ENCODE data around the gene GALE.
A peak's percentile ranks its signal among the peaks of the same experiment; 100 is the strongest.

GALE gene

DNA sequence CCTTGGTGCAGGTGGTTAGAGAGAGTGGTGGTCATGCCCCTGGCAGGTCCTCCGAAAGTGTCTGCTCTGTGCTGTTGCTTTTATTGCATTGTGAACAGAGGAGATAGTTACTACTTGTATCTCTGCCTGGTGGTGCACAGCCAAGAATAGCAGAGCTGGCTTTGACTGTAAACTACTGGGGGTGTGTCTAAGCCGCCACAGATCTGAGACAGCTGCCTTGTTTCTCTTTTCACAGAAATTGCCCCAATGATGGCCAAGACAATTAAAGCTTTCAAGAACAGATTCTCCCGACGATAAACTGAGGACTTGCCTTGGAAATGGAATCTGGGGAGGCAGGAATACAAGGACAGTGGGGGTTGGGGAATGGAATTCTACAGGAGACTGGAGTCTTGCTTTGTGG is 41.3 kb downstream of the GALE start:
- H3K9me3 ChIP-seq (replicated peaks in 1 of 11), result no peaks in the 10 kb centered on the region
- peaks cover 0 to 26% (median 20%) of the 10 kb centered on the region in 10 experiments; a peak in 15 of 20 replicates for H3K4me1 ChIP-seq
- H3K4me2 ChIP-seq, result no peak overlapping the region
- peaks cover 92 to 100% (median 98%) of the 10 kb centered on the region in 11 experiments for H3K36me3 ChIP-seq
- H3K27me3 ChIP-seq, result no peaks in the 10 kb centered on the region
- H3K27ac ChIP-seq, result no peak overlapping the region
- H3K4me3 ChIP-seq, result no peak overlapping the region
- H4K20me1 ChIP-seq, result peaks cover 25 to 98% (median 89%) of the 10 kb centered on the region in 11 experiments; a peak in 20 of 22 replicates
- H3K9ac ChIP-seq, result no peak overlapping the region
- TF ChIP-seq Cebpa-rat (IDR thresholded peaks at IDR 0.05), result no peak

GRCh38 chr1:23757812-23758211 is 42.7 kb downstream of the GALE start:
- Histone ChIP-seq H3K36me3 (peaks cover 98 to 100% (median 100%) of the 10 kb centered on the region in 11 experiments), H3K4me1 (peaks cover 0 to 19% (median 7%) of the 10 kb centered on the region in 10 experiments; a peak in 13 of 20 replicates), H3K27me3 (no peaks in the 10 kb centered on the region), H4K20me1 (peaks cover 35 to 99% (median 89%) of the 10 kb centered on the region in 11 experiments; a peak in 21 of 22 replicates), H3K9me3 (replicated peaks in 1 of 11) (no peaks in the 10 kb centered on the region), H3K9ac (no peak overlapping the region), H3K4me3 (no peak overlapping the region), H3K4me2 (no peak overlapping the region), H3K27ac (no peak overlapping the region)
- no peak for TF ChIP-seq Cebpa-rat (IDR thresholded peaks at IDR 0.05)

DNA sequence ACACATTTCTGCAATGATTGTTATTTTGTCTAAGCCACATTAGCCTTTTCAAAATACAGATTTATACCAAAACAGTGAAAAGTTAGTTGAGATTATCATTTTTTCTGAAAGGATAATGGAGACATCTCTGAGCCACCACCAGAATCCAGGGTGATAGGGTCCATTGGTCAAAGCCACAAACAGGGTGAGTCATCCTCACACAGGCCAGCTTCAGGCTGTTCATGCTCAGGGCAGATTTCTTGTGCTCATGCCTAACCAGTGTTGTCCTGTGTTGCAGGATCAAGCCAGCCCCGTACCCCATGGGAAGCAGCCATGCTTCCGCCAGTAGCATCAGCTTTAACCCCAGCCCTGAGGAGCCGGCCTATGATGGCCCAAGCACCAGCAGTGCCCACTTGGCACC is 43.9 kb downstream of the GALE start:
- peaks cover 41 to 99% (median 89%) of the 10 kb centered on the region in 11 experiments; a peak in 21 of 22 replicates for H4K20me1 ChIP-seq
- H3K27ac ChIP-seq, result no peak overlapping the region
- no peak for TF ChIP-seq Cebpa-rat (IDR thresholded peaks at IDR 0.05)
- H3K4me3 ChIP-seq, result no peak overlapping the region
- peaks cover 0 to 12% (median 0%) of the 10 kb centered on the region in 10 experiments; a peak in 6 of 20 replicates for H3K4me1 ChIP-seq
- no peaks in the 10 kb centered on the region for H3K27me3 ChIP-seq
- no peaks in the 10 kb centered on the region for H3K9me3 ChIP-seq (replicated peaks in 1 of 11)
- H3K4me2 ChIP-seq, result no peak overlapping the region
- H3K9ac ChIP-seq, result 0 out of 22 replicates have a peak overlapping the region, but pooled peaks of 1 of the 11 experiments have one; percentile 14
- H3K36me3 ChIP-seq, result peaks cover 98 to 100% (median 100%) of the 10 kb centered on the region in 11 experiments

DNA sequence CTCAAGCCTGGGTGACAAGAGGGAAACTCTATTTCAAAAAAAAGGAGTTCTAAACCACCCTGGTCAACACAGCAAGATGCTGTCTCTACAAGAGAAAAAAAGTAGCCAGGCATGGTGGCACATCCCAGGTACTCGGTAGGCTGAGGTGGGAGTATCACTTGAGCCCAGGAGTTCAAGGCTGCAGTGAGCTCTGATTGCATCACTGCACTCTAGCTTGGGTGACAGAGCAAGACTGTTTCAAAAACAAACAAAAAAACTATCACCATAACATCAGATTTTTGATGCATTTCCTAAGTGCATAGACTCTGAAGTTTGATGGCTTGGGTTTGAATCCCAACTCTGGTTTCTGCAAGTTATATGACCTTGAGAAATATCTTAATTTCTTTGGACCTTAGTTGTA is 47.6 kb downstream of the GALE start:
- H3K27me3 ChIP-seq, result no peaks in the 10 kb centered on the region
- no peak for TF ChIP-seq Cebpa-rat (IDR thresholded peaks at IDR 0.05)
- H3K36me3 ChIP-seq, result peaks cover 89 to 100% (median 95%) of the 10 kb centered on the region in 11 experiments

GRCh38 chr1:23751815-23752200 is 48.7 kb downstream of the GALE start:
- no peak overlapping the region for H3K27ac ChIP-seq
- H4K20me1 ChIP-seq, result peaks cover 62 to 100% (median 90%) of the 10 kb centered on the region in 11 experiments
- no peak overlapping the region for H3K4me3 ChIP-seq
- H3K36me3 ChIP-seq, result peaks cover 84 to 100% (median 90%) of the 10 kb centered on the region in 11 experiments
- H3K4me2 ChIP-seq, result no peak overlapping the region
- peaks cover 0 to 25% (median 16%) of the 10 kb centered on the region in 10 experiments; a peak in 15 of 20 replicates for H3K4me1 ChIP-seq
- no peaks in the 10 kb centered on the region for H3K9me3 ChIP-seq (replicated peaks in 1 of 11)
- peak overlapping the region in 3 of 11 experiments; percentile 1 to 10 (median 6); a peak in 3 of 22 replicates for H3K9ac ChIP-seq
- no peak for TF ChIP-seq Cebpa-rat (IDR thresholded peaks at IDR 0.05)
- H3K27me3 ChIP-seq, result no peaks in the 10 kb centered on the region

More for the DNA sequence above, 47.6 kb downstream of the GALE start:
- no peak overlapping the region for H3K27ac ChIP-seq
- H3K4me2 ChIP-seq, result no peak overlapping the region
- H3K4me1 ChIP-seq, result peaks cover 0 to 18% (median 7%) of the 10 kb centered on the region in 10 experiments; a peak in 14 of 20 replicates
- peaks cover 53 to 100% (median 86%) of the 10 kb centered on the region in 11 experiments for H4K20me1 ChIP-seq
- no peak overlapping the region for H3K4me3 ChIP-seq
- H3K9ac ChIP-seq, result no peak overlapping the region
- no peaks in the 10 kb centered on the region for H3K9me3 ChIP-seq (replicated peaks in 1 of 11)

DNA sequence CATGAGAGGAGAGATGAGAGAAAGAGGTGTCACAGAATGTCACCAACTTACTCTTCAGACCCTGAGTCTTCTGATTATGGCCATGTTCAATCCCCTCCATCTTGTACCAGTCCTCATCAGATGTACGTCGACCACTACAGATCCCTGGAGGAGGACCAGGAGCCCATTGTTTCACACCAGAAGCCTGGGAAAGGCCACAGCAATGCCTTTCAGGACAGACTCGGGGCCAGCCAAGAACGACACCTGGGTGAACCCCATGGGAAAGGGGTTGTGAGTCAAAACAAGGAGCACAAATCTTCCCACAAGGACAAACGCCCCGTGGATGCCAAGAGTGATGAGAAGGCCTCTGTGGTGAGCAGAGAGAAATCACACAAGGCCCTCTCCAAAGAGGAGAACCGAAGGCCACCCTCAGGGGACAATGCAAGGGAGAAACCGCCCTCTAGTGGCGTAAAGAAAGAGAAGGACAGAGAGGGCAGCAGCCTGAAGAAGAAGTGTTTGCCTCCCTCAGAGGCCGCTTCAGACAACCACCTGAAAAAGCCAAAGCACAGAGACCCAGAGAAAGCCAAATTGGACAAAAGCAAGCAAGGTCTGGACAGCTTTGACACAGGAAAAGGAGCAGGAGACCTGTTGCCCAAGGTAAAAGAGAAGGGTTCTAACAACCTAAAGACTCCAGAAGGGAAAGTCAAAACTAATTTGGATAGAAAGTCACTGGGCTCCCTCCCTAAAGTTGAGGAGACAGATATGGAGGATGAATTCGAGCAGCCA is 49.3 kb downstream of the GALE start:
- Histone ChIP-seq H3K4me3 (no peak overlapping the region), H3K9ac (peak overlapping the region in 5 of 11 experiments; percentile 18 to 56 (median 24); a peak in 8 of 22 replicates), H3K27me3 (no peaks in the 10 kb centered on the region), H4K20me1 (peaks cover 63 to 100% (median 90%) of the 10 kb centered on the region in 11 experiments), H3K36me3 (peaks cover 84 to 100% (median 90%) of the 10 kb centered on the region in 11 experiments), H3K4me1 (peaks cover 0 to 27% (median 16%) of the 10 kb centered on the region in 10 experiments; a peak in 15 of 20 replicates), H3K27ac (0 out of 22 replicates have a peak overlapping the region, but pooled peaks of 1 of the 11 experiments have one; percentile 5), H3K9me3 (replicated peaks in 1 of 11) (no peaks in the 10 kb centered on the region), H3K4me2 (no peak overlapping the region)
- no peak for TF ChIP-seq Cebpa-rat (IDR thresholded peaks at IDR 0.05)

- Histone ChIP-seq H3K36me3 (peaks cover 58 to 77% (median 64%) of the 10 kb centered on the region in 11 experiments), H3K27me3 (no peaks in the 10 kb centered on the region), H3K4me3 (no peak overlapping the region), H3K9me3 (replicated peaks in 1 of 11) (no peaks in the 10 kb centered on the region), H3K9ac (peak overlapping the region in 2 of 11 experiments; percentile 23 to 25; a peak in 2 of 22 replicates), H3K27ac (no peak overlapping the region), H3K4me2 (peak overlapping the region in 3 of 11 experiments; percentile 3 to 24 (median 10); a peak in 5 of 22 replicates), H3K4me1 (peaks cover 16 to 43% (median 31%) of the 10 kb centered on the region in 10 experiments), H4K20me1 (peaks cover 76 to 97% (median 91%) of the 10 kb centered on the region in 11 experiments)
- TF ChIP-seq Cebpa-rat (IDR thresholded peaks at IDR 0.05), result no peak
Measured at GRCh38 chr1:23748016-23748415, 52.5 kb downstream of the GALE start.

Measured in BLaER1 treated with 17β-estradiol and CSF1 and Interleukin-3, amounts not matched to agents 10 nM and 100 nM (cell line).